GM21619 (cell line): ENCODE data around the gene HEATR3.

ENCODE experiments used
- ATAC-seq: cut with Tn5 transposase; IDR thresholded peaks from one replicate; pipeline ENCODE4 v1.9.1; 2021; ENCODE audit not compliant: unreplicated experiment

The HEATR3 gene

GRCh38 chr16:50050802-50051201 is 15.0 kb upstream of the HEATR3 start:
- ATAC-seq, result no peak

GRCh38 chr16:50056226-50056625 is 9.5 kb upstream of the HEATR3 start:
- ATAC-seq, result no peak

- ATAC-seq, result no peak
Observed at GRCh38 chr16:50058091-50058771, 7.5 kb upstream of the HEATR3 start.

DNA sequence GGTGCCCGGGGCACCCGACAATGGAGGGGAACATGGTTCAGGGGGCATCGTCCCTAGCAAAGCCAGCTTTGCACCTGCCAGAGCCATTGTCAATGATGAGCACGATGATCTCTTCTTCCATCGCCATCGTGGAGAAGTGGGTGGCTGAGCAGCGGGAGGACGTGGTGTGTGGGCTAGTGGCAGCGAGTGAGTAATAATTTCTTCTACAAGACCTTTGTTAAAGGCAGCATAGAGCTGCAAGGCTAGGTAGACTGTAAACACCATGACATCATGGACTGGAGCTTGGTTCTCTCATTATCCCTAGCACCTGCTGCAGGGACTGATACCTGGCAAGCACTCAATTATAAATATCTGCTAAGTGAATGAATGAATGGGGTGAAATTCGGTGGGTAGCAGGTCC is 6.7 kb upstream of the HEATR3 start:
- no peak for ATAC-seq

GRCh38 chr16:50059669-50060068 is 6.1 kb upstream of the HEATR3 start:
- ATAC-seq, result no peak

GRCh38 chr16:50061326-50061725 is 4.4 kb upstream of the HEATR3 start:
- no peak for ATAC-seq

DNA sequence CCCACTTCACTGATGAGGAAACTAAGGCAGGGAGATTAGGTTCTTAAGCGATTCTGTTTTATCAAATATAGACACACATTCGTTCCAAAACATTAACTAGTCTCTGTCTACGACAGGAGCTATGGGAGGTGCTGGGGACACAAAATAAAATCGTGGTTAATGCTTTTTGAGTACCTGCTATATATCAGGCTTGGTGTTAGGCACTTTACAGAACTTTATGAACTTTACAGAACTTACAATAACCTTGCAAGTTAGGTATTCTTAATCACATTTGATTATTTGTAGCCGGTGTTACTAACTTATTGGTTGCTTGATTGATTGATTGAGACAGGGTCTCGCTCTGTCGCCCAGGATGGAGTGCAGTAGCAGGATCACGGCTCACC is 538 bp upstream of the HEATR3 start:
- ATAC-seq, result no peak

- no peak for ATAC-seq
Observed at GRCh38 chr16:50066482-50067289, 916 bp downstream of the HEATR3 start.

DNA sequence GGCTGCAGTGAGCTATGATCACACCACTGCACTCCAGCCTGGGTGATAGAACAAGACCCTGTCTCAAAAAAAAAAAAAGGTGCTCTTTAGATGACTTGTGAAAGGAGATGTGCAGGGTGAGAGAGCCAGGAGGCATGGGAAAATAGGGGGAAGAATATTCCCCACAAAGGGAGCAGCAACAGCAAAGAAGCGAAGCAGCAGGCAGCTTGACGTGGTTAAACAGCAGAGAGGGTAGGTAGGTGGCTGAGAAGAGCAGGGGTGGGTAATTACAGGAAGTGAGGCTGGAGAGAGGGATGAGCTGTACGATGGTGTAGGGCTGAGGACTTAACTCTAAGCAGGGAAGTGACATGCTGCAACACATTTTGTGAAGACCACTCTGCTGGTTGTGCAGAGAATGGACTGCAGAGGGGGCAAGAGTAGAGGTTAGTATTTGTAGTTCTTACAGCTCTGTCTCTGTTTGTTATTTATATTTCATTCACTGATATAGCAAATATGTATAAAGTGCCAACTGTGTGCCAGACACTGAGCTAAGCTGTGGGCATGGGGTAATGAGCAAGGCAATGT is 1.6 kb downstream of the HEATR3 start:
- ATAC-seq, result peak; percentile 31

GRCh38 chr16:50068550-50068949 is 2.8 kb downstream of the HEATR3 start:
- ATAC-seq, result no peak

DNA sequence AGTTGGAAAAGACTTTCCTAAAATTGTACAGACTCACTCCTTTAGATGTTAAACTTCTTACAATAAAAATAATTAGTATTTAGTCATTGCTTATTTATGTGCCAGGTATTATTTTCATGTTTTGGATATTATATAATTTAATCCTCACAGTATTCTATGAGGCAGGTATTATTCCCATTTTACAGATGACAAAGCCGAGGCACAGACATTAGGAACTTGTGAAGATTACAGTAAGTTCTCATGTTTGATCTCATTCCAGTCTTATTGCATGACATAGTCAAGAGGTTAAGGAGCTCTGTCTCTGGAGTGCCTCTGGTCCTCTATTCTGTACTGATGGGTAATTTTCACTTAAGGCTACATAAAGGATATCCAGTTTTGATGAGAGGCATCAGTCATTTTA is 3.3 kb downstream of the HEATR3 start:
- ATAC-seq, result no peak

DNA sequence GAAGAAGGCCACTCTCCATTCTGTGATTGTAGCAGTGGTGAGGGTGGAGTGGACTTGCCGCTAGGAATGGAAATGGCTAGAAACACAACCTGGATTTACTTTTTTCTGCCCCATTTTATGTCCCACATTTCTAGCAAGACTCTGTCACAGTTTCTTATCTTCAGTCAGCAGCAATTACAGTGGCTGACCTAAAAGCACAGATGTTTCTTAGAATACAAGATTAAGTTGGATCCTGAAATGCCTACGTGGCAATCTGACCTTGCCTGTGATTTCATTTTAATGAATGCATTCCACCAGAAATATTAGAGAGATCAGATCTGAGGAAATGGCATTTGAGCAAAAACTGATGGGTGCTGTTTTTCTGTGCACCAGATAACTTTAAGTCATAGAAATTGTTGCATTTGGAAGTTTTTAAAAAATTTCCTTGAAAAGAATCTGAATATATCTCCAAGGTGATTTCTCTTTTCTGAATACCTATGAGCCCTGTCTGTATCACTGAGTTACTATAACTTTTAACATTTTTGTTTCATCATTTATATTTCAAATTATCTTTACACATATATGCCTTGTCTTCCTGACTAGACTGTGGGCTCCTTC is 5.4 kb downstream of the HEATR3 start:
- ATAC-seq, result no peak

- ATAC-seq, result no peak
Observed at GRCh38 chr16:50072730-50073129, 7.0 kb downstream of the HEATR3 start.

DNA sequence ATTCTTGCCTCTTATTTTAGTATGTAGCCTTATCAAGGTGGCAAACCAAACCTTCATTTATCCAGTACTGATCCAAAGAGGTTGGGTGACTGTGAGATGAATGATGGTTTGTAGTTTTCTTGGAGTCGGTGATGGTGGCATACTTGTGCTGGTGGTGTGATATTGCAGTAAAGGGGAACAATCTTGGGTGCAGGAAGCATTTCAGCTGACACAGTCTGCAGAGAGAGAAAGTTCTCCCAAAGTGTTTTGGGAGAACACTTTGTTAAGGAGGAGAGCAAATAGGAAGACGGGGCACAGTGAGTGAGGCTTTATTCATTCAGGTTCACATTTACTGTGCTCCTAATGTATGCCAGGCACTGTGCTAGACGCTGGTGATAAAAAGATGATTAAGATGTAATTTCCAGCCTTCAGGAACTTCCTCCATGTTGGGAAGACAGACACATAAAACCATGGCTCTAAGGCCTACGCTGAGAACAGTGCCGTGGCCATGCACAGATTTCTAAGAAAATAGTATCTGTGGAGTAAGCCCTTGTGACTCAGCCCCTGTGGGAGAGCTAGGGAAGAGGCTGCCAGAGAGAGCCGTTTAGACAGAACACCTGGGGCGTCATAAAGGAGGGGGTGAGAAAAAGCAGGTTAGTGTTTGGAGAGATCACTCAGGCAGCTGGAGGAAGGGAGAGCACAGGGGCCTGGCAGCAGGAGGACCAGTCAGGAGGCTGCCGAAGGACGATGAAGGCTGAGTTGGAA is 13.8 kb downstream of the HEATR3 start:
- ATAC-seq, result no peak

- ATAC-seq, result no peak
Observed at GRCh38 chr16:50081428-50082018, 15.8 kb downstream of the HEATR3 start.

GRCh38 chr16:50083996-50084395 is 18.2 kb downstream of the HEATR3 start:
- ATAC-seq, result no peak

- no peak for ATAC-seq
Observed at GRCh38 chr16:50086176-50086575, 20.4 kb downstream of the HEATR3 start.

GRCh38 chr16:50088302-50088701 is 22.5 kb downstream of the HEATR3 start:
- no peak for ATAC-seq

DNA sequence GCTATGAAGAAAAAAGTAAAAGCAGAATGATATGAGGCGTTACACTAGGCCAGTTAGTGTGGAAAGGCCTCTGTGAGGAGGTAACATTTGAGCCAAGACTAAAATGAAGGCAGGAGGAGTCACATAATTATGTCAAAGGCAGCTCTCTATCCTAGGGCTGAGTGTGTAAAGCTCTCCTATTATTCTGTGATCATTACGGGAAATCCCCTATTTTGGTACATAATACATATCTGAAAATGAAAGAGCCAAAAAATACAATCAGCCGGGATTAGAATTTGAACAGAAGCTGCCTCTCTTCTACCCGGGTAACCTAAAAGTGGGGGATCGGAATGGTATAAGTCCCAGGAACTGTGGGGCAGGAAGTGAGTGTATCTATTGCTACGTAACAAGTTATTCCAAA is 27.1 kb downstream of the HEATR3 start:
- no peak for ATAC-seq

DNA sequence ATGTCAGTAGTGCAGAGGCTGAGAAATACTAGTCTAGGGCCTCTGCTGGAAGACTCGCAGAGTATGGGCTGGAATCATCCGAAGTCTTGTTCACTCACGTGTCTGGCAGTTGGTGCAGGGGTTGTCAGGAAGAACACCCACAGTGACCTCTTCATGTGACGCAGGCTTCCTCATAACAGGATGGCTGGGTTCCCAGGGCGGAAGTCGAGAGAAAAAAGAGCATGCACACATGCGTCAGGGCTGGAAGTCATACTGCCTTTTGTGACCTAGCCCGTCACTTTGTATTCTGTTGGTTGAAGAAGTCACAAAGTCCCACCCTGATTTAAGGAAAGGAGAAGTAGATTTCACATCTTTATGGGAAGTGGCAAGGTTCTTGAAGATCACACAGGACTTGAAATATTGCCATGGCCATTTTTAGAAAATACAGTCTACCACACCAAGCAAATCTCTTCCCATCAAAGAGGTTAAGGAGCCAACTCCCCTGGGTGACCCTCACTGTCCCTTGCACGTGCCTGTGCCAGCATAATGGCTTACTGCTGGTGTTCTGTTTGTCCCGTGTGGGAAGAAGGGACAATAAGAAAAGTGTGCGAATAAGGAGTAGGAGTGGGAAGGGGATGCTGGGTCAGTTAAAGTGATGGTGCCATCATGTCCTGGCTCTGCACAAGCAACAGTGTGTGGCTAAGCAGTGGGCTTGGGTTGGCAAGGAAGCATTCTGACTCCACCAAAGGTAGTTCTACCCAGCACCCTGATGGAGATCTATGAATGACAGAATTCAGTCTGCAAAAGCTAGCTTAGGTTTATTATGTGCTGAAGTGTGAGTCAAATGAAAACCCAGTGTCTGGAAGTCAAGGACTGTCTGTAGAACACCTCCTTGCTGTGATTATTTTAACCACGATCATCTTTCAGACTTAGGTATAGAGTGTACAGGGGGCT is 28.1 kb downstream of the HEATR3 start:
- no peak for ATAC-seq
